Loucy (cell line): ENCODE results near the gene CCM2.

Experiments used
- H2AFZ ChIP-seq: fragments of 200-600 bp; sonication (generic); 2 replicates; pipeline ENCODE4 v1.6.0; 2016; ENCODE audit warnings: antibody characterized with exemption, mild to moderate bottlenecking, low read length, moderate library complexity
- H3F3A ChIP-seq: fragments of 200-600 bp; 2 replicates; pipeline ENCODE4 v1.6.0; 2016; ENCODE audit warnings: antibody characterized with exemption, low read depth, mild to moderate bottlenecking
- H3K27me3 ChIP-seq: fragments of 200-600 bp; sonication (generic); 2 replicates; pipeline ENCODE4 v1.6.1; 2014; ENCODE audit warnings: low read length, mild to moderate bottlenecking; ENCODE audit not compliant: insufficient read depth, poor library complexity, severe bottlenecking
- H3K36me3 ChIP-seq: fragments of 200-600 bp; sonication (generic); 2 replicates; pipeline ENCODE4 v1.6.1; 2016; ENCODE audit warnings: low read length; ENCODE audit not compliant: insufficient read depth
- H3K4me1 ChIP-seq: fragments of 200-600 bp; sonication (generic); 2 replicates; pipeline ENCODE4 v1.5.1; 2014; ENCODE audit warnings: low read length, mild to moderate bottlenecking; ENCODE audit not compliant: insufficient read depth, poor library complexity, severe bottlenecking
- H3K4me2 ChIP-seq: fragments of 200-600 bp; sonication (generic); 2 replicates; pipeline ENCODE4 v1.6.0; 2014; ENCODE audit warnings: antibody characterized with exemption, low read length, low read depth, mild to moderate bottlenecking; ENCODE audit not compliant: poor library complexity, severe bottlenecking
- H3K4me3 ChIP-seq: fragments of 200-600 bp; sonication (generic); 2 replicates; pipeline ENCODE4 v1.5.1; 2014; ENCODE audit warnings: low read length, mild to moderate bottlenecking, mixed read lengths; ENCODE audit not compliant: poor library complexity, severe bottlenecking
- H3K79me2 ChIP-seq: fragments of 200-600 bp; sonication (generic); 2 replicates; pipeline ENCODE4 v1.6.1; 2014; ENCODE audit warnings: low read length; ENCODE audit not compliant: insufficient read depth
- H3K9ac ChIP-seq: fragments of 200-600 bp; sonication (generic); 2 replicates; pipeline ENCODE4 v1.6.0; 2014; ENCODE audit warnings: mild to moderate bottlenecking, low read depth, low read length, moderate library complexity; ENCODE audit not compliant: poor library complexity, severe bottlenecking
- H3K9me2 ChIP-seq: fragments of 200-600 bp; sonication (generic); replicated peaks from 2 replicates; pipeline ENCODE4 v1.6.1; 2016; ENCODE audit warnings: low read depth, low read length, mixed read lengths
- H3K9me3 ChIP-seq: fragments of 200-600 bp; sonication (generic); 2 replicates; pipeline ENCODE4 v1.6.1; 2014; ENCODE audit warnings: mild to moderate bottlenecking, antibody characterized with exemption, low read length, low read depth; ENCODE audit not compliant: insufficient read depth
- H4K20me1 ChIP-seq: fragments of 200-600 bp; sonication (generic); 2 replicates; pipeline ENCODE4 v1.6.0; 2014; ENCODE audit warnings: antibody characterized with exemption, low read length, mild to moderate bottlenecking; ENCODE audit not compliant: insufficient read depth, poor library complexity, severe bottlenecking
- EZH2phosphoT487 ChIP-seq: fragments of 200-600 bp; IDR thresholded peaks from 2 replicates; pipeline ENCODE4 v1.6.1; 2018; ENCODE audit warnings: antibody characterized with exemption, mild to moderate bottlenecking, moderate library complexity, borderline replicate concordance
- TF ChIP-seq, protein P1 (sequence below): fragments of 200-600 bp; sonication (generic); conservative IDR thresholded peaks from 2 replicates; pipeline ENCODE4 v1.5.1; 2014; ENCODE audit warnings: mild to moderate bottlenecking, antibody characterized with exemption, low read length

Gene CCM2

DNA sequence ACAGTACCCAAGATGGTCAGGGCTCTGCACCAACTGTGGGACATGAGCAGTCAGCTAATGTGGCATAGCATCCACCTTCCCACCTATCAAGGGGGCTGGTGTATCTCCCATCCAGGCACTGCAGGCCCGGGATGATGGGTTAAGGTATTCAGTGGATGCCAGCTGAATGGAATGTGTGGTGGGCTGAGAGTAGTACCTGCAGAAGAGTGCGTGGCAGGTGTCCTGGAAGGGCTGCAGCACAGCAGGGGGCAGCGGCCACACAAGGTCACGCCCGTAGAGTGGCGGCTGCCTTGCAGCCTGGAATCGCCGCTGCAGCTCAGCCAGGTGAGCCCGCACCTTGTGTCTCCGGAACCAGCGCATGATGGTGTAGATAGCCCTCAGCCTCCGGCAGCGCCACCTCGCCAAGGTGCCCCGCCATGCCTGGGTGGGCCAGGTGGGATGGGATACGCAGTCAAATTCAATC, 34.5 kb upstream of the CCM2 start:
- Histone ChIP-seq H3K4me3 (no peak overlapping the region), H3F3A (0 out of 2 replicates have a peak, but pooled peaks cover 1% of the 10 kb centered on the region), H3K9ac (no peak overlapping the region), H3K36me3 (peaks cover 59% of the 10 kb centered on the region; the same call in 1 of the 2 replicates), H3K4me2 (no peak overlapping the region), H3K9me2 (no peaks in the 10 kb centered on the region), H3K27me3 (no peaks in the 10 kb centered on the region), H3K4me1 (peaks cover 4% of the 10 kb centered on the region), H3K9me3 (no peaks in the 10 kb centered on the region), H4K20me1 (peaks cover 60% of the 10 kb centered on the region), H3K79me2 (peaks cover 12% of the 10 kb centered on the region; the same call in 1 of the 2 replicates), H2AFZ (no peak overlapping the region)
- TF ChIP-seq EZH2phosphoT487: no peak
- TF ChIP-seq, protein P1, sequence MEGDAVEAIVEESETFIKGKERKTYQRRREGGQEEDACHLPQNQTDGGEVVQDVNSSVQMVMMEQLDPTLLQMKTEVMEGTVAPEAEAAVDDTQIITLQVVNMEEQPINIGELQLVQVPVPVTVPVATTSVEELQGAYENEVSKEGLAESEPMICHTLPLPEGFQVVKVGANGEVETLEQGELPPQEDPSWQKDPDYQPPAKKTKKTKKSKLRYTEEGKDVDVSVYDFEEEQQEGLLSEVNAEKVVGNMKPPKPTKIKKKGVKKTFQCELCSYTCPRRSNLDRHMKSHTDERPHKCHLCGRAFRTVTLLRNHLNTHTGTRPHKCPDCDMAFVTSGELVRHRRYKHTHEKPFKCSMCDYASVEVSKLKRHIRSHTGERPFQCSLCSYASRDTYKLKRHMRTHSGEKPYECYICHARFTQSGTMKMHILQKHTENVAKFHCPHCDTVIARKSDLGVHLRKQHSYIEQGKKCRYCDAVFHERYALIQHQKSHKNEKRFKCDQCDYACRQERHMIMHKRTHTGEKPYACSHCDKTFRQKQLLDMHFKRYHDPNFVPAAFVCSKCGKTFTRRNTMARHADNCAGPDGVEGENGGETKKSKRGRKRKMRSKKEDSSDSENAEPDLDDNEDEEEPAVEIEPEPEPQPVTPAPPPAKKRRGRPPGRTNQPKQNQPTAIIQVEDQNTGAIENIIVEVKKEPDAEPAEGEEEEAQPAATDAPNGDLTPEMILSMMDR: no peak

DNA sequence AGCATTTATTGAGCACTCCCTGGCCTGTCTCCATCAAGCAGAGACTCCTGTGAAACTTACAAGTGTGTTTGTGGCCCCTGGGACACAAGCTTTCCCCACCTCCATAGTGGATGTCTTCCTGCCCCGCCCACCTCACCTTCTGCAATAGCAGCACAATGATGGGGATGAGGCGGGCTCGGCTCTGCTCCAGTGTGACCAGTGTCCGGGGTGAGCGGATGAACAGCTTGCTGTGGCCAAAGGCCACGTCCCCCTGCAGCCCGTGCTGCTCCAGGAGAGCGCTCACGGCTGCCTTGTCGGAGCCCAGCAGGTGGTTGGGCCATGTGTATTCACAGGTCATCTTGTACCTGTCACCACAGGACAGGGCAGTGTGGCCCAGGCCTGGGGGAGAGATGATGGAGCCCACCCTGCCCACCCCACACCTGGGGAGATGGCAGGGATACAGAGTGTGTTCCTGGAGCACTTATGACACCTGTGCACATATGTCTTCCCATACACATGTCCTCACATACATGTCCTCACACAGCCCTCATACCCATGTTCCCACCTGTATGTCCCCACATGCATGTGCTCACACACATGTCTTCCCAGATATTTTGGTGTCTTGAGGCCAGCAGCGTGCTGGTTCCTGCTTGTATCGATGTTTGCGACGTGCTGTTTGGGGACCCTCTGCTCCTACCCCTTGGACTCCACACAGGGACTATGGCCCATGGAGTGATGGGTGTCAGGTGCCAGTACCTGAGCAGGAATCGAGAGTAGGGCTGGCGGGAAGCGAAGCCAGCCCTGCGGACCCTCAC, 33.9 kb upstream of the CCM2 start:
- Histone ChIP-seq H3K79me2 (peaks cover 19% of the 10 kb centered on the region; the same call in 1 of the 2 replicates), H3K27me3 (no peaks in the 10 kb centered on the region), H3K4me1 (peaks cover 4% of the 10 kb centered on the region), H3K4me3 (no peak overlapping the region), H3K9me2 (no peaks in the 10 kb centered on the region), H4K20me1 (peaks cover 64% of the 10 kb centered on the region), H3K4me2 (no peak overlapping the region), H3K36me3 (peaks cover 66% of the 10 kb centered on the region; the same call in 1 of the 2 replicates), H2AFZ (no peak overlapping the region), H3F3A (no peaks in the 10 kb centered on the region), H3K9ac (no peak overlapping the region), H3K9me3 (no peaks in the 10 kb centered on the region)
- TF ChIP-seq, protein P1: no peak
- TF ChIP-seq EZH2phosphoT487: no peak

DNA sequence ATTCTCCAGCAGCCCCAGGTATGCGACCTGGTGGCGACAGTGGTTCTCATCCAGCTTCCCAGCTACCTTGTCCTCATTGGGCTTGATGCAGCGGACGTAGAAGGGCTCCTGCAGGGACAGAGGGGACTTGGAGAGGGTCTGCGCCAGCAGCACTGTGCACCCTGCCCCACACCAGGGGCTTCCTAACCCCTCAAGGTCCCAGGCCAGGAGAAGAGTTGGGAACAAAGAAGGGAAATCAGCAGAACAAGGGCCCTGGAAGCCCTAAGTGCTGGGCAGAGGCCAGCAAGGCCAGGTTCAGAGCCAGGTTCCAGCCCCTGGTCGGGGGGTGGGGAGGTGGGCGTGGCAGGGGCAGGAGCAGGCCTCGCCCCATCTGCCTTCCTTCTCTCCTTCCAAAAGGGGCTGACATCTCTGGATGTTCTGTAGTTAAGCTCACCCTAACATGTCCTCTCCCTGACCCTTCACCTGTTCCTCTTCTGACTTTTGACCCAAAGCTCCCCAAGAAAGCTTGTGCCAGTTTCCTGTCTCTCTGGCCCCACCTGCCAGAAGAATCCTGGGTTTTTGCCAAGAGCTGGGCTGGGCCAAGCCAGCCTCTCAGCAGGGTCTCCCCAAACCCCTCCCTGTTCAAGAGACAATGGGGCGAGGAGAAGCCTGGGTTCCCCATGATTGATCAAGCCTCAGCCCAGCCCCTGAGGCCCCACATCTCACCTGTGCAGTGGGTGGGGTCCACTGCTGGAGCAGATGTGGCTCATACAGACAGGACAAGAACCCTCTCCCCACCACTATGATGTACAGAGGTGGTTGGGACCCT, 33.1 kb upstream of the CCM2 start:
- Histone ChIP-seq H3K27me3 (no peaks in the 10 kb centered on the region), H3K36me3 (peaks cover 74% of the 10 kb centered on the region; the same call in 1 of the 2 replicates), H3K79me2 (peaks cover 27% of the 10 kb centered on the region; the same call in 1 of the 2 replicates), H2AFZ (no peak overlapping the region), H3F3A (no peaks in the 10 kb centered on the region), H3K9me3 (no peaks in the 10 kb centered on the region), H4K20me1 (peaks cover 72% of the 10 kb centered on the region), H3K9ac (no peak overlapping the region), H3K4me2 (no peak overlapping the region), H3K9me2 (no peaks in the 10 kb centered on the region), H3K4me1 (peaks cover 11% of the 10 kb centered on the region), H3K4me3 (no peak overlapping the region)
- no peak for TF ChIP-seq EZH2phosphoT487
- TF ChIP-seq, protein P1: no peak
